ENCODE data around the gene DPM2. TPM values are rescaled to one million over a fixed set of nuclear protein-coding genes. Genes with fewer than 3 reads are reported as not detected.

Gene DPM2
- polyA plus RNA-seq, 2 of the 4 experiments (the other 2 are of a cell fraction), result 41.9 to 45.9 TPM

DNA sequence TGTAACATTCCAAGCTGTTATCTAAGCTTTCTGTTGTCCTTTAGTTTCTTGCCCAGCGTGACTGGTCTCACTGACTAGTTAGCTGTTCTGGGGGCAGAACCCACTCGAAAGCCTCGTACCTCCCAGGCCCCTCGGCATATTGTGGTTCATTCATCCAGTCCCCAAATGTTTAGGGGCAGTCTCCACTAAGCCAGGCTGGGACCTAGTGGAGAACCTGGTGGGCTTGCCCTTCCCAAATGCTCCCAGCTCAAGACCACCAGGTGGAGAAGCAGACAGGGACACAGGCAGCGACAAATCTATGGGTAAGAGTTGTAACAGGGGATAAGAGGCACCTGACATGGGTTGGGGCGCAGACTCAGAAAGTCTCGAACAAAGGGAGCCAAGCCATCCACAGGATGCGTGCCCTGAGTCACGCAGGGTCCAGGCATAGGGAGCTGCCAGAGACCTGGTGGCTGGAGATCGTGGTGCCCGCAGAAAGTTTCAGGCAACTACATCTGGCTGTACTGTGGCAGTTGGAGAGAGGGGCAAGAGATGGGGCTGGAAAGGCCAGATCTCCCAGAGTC lies 44.0 kb upstream of the DPM2 start:
- FAIRE-seq, result no peak
- Histone ChIP-seq H3K4me1 (peaks cover 44% of the 10 kb centered on the region), H3K9me3 (no peaks in the 10 kb centered on the region), H3K4me2 (peak overlapping the region; percentile 82), H3K27ac (peak overlapping the region; percentile 97 to 98), H3K4me3 (peak overlapping the region; percentile 91)
- CTCF ChIA-PET, result interaction anchor here (0.9 to 17.9 kb wide), 8 partner anchors 27 to 136 kb away, joined by 3 to 173 read pairs (median 4); partner anchors contain the start of gene NAIF1
- no peak; a peak in 1 of 6 replicates for ATAC-seq
- POLR2A ChIA-PET, result interaction anchor here (0.7 to 2.3 kb wide), 5 partner anchors 16 to 86 kb away, joined by 3 to 10 read pairs (median 3); partner anchors contain the start of gene NAIF1
- WGBS (ENCODE audit: missing lambda C conversion rate), result 60% methylated on average over 11 of the region's 11 CpGs
- DNase-seq (ENCODE audit: low read depth in 1 of 2, low spot score in 1 of 2), result no peak
- no peak for TF ChIP-seq HDAC2 (IDR thresholded peaks at IDR 0.05)
- TF ChIP-seq, protein P1, sequence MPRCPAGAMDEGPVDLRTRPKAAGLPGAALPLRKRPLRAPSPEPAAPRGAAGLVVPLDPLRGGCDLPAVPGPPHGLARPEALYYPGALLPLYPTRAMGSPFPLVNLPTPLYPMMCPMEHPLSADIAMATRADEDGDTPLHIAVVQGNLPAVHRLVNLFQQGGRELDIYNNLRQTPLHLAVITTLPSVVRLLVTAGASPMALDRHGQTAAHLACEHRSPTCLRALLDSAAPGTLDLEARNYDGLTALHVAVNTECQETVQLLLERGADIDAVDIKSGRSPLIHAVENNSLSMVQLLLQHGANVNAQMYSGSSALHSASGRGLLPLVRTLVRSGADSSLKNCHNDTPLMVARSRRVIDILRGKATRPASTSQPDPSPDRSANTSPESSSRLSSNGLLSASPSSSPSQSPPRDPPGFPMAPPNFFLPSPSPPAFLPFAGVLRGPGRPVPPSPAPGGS (IDR thresholded peaks at IDR 0.05), result no peak
- TF ChIP-seq, protein P2, sequence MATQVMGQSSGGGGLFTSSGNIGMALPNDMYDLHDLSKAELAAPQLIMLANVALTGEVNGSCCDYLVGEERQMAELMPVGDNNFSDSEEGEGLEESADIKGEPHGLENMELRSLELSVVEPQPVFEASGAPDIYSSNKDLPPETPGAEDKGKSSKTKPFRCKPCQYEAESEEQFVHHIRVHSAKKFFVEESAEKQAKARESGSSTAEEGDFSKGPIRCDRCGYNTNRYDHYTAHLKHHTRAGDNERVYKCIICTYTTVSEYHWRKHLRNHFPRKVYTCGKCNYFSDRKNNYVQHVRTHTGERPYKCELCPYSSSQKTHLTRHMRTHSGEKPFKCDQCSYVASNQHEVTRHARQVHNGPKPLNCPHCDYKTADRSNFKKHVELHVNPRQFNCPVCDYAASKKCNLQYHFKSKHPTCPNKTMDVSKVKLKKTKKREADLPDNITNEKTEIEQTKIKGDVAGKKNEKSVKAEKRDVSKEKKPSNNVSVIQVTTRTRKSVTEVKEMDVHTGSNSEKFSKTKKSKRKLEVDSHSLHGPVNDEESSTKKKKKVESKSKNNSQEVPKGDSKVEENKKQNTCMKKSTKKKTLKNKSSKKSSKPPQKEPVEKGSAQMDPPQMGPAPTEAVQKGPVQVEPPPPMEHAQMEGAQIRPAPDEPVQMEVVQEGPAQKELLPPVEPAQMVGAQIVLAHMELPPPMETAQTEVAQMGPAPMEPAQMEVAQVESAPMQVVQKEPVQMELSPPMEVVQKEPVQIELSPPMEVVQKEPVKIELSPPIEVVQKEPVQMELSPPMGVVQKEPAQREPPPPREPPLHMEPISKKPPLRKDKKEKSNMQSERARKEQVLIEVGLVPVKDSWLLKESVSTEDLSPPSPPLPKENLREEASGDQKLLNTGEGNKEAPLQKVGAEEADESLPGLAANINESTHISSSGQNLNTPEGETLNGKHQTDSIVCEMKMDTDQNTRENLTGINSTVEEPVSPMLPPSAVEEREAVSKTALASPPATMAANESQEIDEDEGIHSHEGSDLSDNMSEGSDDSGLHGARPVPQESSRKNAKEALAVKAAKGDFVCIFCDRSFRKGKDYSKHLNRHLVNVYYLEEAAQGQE (IDR thresholded peaks at IDR 0.05), result no peak
- TF ChIP-seq POLR2A (IDR thresholded peaks at IDR 0.05; ENCODE audit: low read length), result peak; percentile 9; the same call in 1 of the 2 replicates

DNA sequence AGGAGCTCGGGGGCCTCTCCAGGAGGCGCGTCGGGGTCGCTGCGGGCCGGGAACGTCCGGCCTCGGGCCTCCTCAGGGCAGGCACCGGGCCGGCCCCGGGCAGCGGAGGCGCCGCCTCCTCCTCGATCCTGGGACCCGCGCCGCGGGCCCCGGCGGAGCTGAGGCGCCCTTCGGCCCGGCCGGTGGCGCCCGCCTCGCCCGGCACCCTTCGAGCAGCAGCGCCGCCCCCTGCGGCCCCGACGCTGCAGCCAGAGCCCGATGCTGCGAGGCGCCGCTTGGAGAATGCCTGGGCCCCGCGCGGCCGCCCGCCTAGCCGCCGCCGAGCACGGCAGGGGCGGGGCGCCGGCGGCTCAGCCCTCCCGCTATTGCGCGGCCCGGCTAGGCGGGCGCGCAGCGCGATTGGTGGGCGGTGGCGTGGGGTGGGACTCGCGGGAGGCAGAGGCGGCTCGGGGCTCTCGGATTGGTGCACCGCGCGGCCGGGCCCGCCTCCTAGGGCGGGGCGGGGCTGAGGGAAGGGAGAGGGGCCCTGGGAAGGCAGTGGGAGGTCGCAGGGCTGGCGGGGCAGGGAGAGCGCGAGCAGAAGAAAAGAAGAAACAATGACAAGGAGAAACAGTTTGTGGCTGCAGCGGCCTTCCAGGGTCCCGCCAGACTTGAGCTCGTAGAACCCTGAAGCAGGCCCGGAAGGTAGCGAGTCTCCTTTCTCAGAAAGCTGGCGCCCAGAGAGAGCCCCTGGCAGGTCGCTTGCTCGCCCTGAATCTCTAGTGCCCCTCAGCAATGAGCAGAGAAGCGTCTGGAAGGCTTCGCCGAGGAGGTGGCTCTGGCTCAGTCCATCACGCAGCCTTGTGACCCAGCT lies 43.3 kb upstream of the DPM2 start, which contains the start of gene EEIG1:
Gene EEIG1 (minus strand): TSS at position 284 of the 853 bp plus-strand sequence. CDS start 852 bp downstream, outside the sequence.
- ChIA-PET POLR2A (interaction anchor here (0.5 to 2.5 kb wide), 9 partner anchors 15 to 86 kb away, joined by 3 to 10 read pairs (median 3); partner anchors contain the start of gene NAIF1), CTCF (interaction anchor here (0.9 to 17.9 kb wide), 10 partner anchors 26 to 137 kb away, joined by 3 to 173 read pairs (median 4); partner anchors contain the start of gene NAIF1)
- ATAC-seq, result peak; percentile 85 to 94
- H3K4me2 ChIP-seq, result peak within 1 kb of the TSS; percentile 98
- H3K27ac ChIP-seq, result peak within 1 kb of the TSS; percentile 97 to 98
- TF ChIP-seq CEBPB (IDR thresholded peaks at IDR 0.05) (no peak), MYC (IDR thresholded peaks at IDR 0.05; ENCODE audit: borderline replicate concordance, low read length) (no peak), HEYL (CRISPR knock-in tag; IDR thresholded peaks at IDR 0.05) (no peak), POLR2AphosphoS2 (conservative IDR thresholded peaks at IDR 0.05; ENCODE audit: low read length) (no peak), POLR2A (IDR thresholded peaks at IDR 0.05; ENCODE audit: low read length) (peak; percentile 78), SREBF2 (IDR thresholded peaks at IDR 0.05) (no peak), RCOR1 (IDR thresholded peaks at IDR 0.05; ENCODE audit: low read depth, low read length) (no peak), ESRRA (IDR thresholded peaks at IDR 0.05; ENCODE audit: borderline replicate concordance, low read length) (no peak), JUN (IDR thresholded peaks at IDR 0.05) (peak; percentile 74 to 82; a peak in 2 of 5 replicates), NR3C1 (IDR thresholded peaks at IDR 0.05) (no peak), RAD21 (conservative IDR thresholded peaks at IDR 0.05 in 1 of 2, IDR thresholded peaks at IDR 0.05 in 1 of 2) (peak in 1 of 2 experiments; percentile 10; a peak in 1 of 5 replicates)
- TF ChIP-seq, protein P3, sequence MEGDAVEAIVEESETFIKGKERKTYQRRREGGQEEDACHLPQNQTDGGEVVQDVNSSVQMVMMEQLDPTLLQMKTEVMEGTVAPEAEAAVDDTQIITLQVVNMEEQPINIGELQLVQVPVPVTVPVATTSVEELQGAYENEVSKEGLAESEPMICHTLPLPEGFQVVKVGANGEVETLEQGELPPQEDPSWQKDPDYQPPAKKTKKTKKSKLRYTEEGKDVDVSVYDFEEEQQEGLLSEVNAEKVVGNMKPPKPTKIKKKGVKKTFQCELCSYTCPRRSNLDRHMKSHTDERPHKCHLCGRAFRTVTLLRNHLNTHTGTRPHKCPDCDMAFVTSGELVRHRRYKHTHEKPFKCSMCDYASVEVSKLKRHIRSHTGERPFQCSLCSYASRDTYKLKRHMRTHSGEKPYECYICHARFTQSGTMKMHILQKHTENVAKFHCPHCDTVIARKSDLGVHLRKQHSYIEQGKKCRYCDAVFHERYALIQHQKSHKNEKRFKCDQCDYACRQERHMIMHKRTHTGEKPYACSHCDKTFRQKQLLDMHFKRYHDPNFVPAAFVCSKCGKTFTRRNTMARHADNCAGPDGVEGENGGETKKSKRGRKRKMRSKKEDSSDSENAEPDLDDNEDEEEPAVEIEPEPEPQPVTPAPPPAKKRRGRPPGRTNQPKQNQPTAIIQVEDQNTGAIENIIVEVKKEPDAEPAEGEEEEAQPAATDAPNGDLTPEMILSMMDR (IDR thresholded peaks at IDR 0.05), result no peak
- TF ChIP-seq, protein P4, sequence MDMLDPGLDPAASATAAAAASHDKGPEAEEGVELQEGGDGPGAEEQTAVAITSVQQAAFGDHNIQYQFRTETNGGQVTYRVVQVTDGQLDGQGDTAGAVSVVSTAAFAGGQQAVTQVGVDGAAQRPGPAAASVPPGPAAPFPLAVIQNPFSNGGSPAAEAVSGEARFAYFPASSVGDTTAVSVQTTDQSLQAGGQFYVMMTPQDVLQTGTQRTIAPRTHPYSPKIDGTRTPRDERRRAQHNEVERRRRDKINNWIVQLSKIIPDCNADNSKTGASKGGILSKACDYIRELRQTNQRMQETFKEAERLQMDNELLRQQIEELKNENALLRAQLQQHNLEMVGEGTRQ (IDR thresholded peaks at IDR 0.05), result no peak
- TF ChIP-seq, protein P1 (IDR thresholded peaks at IDR 0.05), result peak; percentile 76
- TF ChIP-seq, protein P5, sequence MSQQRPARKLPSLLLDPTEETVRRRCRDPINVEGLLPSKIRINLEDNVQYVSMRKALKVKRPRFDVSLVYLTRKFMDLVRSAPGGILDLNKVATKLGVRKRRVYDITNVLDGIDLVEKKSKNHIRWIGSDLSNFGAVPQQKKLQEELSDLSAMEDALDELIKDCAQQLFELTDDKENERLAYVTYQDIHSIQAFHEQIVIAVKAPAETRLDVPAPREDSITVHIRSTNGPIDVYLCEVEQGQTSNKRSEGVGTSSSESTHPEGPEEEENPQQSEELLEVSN (IDR thresholded peaks at IDR 0.05; ENCODE audit: borderline replicate concordance, low read depth), result 0 out of 2 replicates have a peak, but pooled peaks have one; percentile 16
- TF ChIP-seq, protein P6, sequence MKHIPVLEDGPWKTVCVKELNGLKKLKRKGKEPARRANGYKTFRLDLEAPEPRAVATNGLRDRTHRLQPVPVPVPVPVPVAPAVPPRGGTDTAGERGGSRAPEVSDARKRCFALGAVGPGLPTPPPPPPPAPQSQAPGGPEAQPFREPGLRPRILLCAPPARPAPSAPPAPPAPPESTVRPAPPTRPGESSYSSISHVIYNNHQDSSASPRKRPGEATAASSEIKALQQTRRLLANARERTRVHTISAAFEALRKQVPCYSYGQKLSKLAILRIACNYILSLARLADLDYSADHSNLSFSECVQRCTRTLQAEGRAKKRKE (CRISPR knock-in tag; IDR thresholded peaks at IDR 0.05; ENCODE audit: low read depth), result no peak
- DNase-seq (ENCODE audit: low read depth in 1 of 2, low spot score in 1 of 2), result peak; percentile 85 to 88
- H3K4me3 ChIP-seq, result peak within 1 kb of the TSS; percentile 91
- no peak for FAIRE-seq
- H3K4me1 ChIP-seq, result peaks cover 44% of the 10 kb centered on the region
- H3K9me3 ChIP-seq, result no peaks in the 10 kb centered on the region
- 3% methylated on average over 16 of the region's 93 CpGs for WGBS (ENCODE audit: missing lambda C conversion rate)

All from A549 (cell line).